Lung microvascular endothelial cell (primary cell): ENCODE data around the gene CT45A9. TPM values are rescaled to one million over a fixed set of nuclear protein-coding genes. Genes with fewer than 3 reads are reported as not detected.
"Not testable (repeated sequence)": the region's sequence is repeated elsewhere in the genome, so short reads cannot be mapped to it uniquely, and the experiment has no call there.

Experiments
- DNase-seq, 2 donors: peaks; one replicate each; pipeline versions ENCODE4 v3.0.0 to v3.0.0-alpha.2; 2010; ENCODE audit warnings: low read depth in 2 of 2
- total RNA-seq: library from RNA; depleted of rRNA; stranded (reverse); fragments of >200 nt; gene quantifications from 2 replicates; pipeline ENCODE4 v1.2.1, GENCODE V29; 2014

Gene CT45A9
- total RNA-seq = not detected in 2 replicates

GRCh38 chrX:135871712-135872111 is at the start of gene CT45A9:
TSS of gene CT45A9 (minus strand) at chrX:135871812. CDS start at chrX:135868061, 3,751 bp downstream.
- DNase-seq = not testable (repeated sequence)

- DNase-seq = not testable (repeated sequence)
Measured at GRCh38 chrX:135920516-135920915, 48.9 kb upstream of the CT45A9 start.

DNA sequence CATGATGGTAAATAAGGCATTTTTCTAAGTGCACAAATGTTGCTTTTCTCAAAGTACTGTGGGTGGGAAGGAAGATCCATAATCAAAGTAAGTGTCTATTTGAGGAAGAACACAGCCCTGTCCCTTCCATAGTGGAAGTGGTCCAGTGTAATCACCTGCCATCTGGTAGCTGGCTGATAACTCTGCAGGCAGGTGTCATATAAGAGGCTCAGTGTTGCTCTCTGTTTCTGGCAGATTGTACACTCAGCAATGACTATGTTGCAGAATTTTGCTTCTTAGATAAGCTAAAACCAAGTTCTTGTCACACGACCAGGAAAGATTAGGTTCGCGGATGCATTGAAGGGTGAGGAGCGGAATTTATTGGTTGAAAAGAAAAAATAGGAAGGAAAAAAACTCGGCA is 42.8 kb upstream of the CT45A9 start:
- DNase-seq = no peak

- no peak for DNase-seq
Measured at GRCh38 chrX:135910251-135910650, 38.6 kb upstream of the CT45A9 start.

DNA sequence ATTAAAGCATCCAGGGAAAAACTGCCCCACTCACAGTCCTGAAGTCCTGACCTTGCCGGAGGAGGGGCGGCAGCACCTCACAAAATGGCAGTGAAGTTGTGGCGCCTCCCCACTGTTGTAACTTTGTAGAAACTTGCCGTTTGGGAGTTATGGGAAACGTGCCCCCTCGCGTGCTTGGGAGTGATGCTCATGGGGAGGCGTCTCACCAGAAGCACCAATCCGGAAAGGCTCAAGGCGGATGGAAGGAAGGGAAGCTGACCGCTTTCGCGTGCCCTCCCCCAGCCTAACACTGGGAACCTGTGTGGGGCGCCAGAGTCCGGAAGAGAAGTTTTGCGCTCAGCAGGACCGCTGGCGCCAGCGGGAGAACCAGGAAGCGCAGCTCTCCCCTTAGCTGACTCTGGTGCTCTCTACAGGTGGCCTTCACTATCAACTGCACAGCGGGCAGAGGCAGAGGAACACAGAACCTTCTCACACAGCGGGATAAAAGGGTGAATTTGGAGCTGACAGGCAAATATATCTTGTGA is 21.7 kb upstream of the CT45A9 start, which contains the start of the genes CT45A10 and SAGE1:
Gene CT45A10 (minus strand): TSS at position 151 of the 524 bp plus-strand sequence. CDS start 8,100 bp downstream, outside the sequence.
Gene SAGE1 (plus strand): TSS at position 423 of the 524 bp plus-strand sequence. CDS start 2,527 bp downstream, outside the sequence.
- no peak for DNase-seq

DNA sequence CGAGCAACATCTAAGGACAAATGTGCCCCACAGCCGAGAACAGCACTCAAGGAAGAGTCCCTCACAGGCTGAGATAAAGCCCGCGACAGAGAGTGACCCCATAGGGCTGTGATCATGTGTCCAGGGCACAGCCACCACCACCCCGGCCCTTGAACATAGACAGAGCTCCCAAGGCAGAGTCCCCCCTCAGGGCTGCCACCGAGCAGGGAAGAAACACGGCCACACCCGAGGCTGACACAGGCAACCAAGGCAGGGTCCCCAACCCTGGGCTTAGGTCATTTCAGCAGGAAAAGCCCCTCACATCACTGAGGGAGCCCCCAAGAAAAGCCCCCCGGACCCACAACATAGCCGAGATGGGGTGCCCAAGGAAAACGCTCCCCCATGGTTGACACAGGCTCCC is 21.2 kb upstream of the CT45A9 start:
- no peak for DNase-seq

GRCh38 chrX:135890087-135890585 is 18.5 kb upstream of the CT45A9 start:
- no peak for DNase-seq

- not testable (repeated sequence) for DNase-seq
Measured at GRCh38 chrX:135888976-135889375, 17.4 kb upstream of the CT45A9 start.

GRCh38 chrX:135888230-135888629 is 16.6 kb upstream of the CT45A9 start:
- not testable (repeated sequence) for DNase-seq

DNA sequence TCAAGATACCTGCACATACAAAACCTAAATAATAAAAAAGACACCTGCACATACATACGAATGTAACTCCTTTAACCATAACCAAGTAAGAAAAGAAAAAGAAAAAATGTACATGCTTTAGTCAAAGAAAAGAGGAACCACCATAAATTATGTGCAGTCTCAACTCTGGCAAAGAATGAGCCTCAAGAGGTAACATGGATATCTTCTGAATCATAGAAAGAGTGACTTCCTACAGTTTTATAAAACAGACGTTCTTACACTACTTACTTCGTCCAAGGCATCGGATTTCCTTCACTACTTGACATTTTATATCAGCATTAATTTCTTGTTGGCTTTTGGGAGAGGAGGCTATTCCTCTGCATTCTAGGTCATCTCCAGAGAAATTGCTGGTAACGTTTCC is 11.1 kb upstream of the CT45A9 start:
- not testable (repeated sequence) for DNase-seq

DNA sequence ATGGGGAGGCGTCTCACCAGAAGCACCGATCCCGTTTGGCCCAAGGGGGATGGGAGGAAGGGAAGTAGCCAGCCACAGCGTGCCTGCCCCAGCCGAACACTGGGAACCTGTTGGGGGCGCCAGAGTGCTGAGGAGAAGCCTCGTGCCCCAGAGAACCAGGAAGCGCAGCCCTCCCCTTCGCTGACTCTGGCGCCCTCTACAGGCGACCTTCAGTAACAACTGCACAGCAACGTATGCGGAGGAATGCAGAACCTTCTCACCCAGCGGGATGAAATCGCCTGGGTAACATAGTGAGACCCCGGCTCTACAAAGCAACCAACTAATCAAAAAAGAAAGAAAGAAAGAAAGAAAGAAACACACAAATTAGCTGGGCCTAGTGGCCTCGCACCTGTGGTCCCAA is 17.2 kb downstream of the CT45A9 start, which contains the start of gene CT45A8:
Gene CT45A8 (minus strand): TSS at position 101 of the 400 bp plus-strand sequence. CDS start 3,755 bp downstream, outside the sequence.
- not testable (repeated sequence) for DNase-seq

DNA sequence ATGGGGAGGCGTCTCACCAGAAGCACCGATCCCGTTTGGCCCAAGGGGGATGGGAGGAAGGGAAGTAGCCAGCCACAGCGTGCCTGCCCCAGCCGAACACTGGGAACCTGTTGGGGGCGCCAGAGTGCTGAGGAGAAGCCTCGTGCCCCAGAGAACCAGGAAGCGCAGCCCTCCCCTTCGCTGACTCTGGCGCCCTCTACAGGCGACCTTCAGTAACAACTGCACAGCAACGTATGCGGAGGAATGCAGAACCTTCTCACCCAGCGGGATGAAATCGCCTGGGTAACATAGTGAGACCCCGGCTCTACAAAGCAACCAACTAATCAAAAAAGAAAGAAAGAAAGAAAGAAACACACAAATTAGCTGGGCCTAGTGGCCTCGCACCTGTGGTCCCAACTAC is 34.4 kb downstream of the CT45A9 start, which contains the start of gene CT45A7:
Gene CT45A7 (minus strand): TSS at position 101 of the 400 bp plus-strand sequence. CDS start 3,747 bp downstream, outside the sequence.
- DNase-seq = not testable (repeated sequence)

DNA sequence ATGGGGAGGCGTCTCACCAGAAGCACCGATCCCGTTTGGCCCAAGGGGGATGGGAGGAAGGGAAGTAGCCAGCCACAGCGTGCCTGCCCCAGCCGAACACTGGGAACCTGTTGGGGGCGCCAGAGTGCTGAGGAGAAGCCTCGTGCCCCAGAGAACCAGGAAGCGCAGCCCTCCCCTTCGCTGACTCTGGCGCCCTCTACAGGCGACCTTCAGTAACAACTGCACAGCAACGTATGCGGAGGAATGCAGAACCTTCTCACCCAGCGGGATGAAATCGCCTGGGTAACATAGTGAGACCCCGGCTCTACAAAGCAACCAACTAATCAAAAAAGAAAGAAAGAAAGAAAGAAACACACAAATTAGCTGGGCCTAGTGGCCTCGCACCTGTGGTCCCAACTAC is 51.7 kb downstream of the CT45A9 start, which contains the start of gene CT45A2:
Gene CT45A2 (minus strand): TSS at position 101 of the 400 bp plus-strand sequence. CDS start 3,747 bp downstream, outside the sequence.
- not testable (repeated sequence) for DNase-seq

Other genes starting within 250 kb of the CT45A9 start
- gene CT45A1, start 158.2 kb downstream of the CT45A9 start, total RNA-seq = not detected in 2 replicates
- gene CT45A3, start 103.6 kb downstream of the CT45A9 start, total RNA-seq = not detected in 2 replicates
- not detected in 2 replicates for gene CT45A5, start 86.3 kb downstream of the CT45A9 start, total RNA-seq
- not detected in 2 replicates for gene CT45A6, start 69.0 kb downstream of the CT45A9 start, total RNA-seq
- not detected in 2 replicates for gene CT45A2, start 51.8 kb downstream of the CT45A9 start, total RNA-seq
- not detected in 2 replicates for gene CT45A7, start 34.5 kb downstream of the CT45A9 start, total RNA-seq
- gene CT45A8, start 17.3 kb downstream of the CT45A9 start, total RNA-seq = not detected in 2 replicates
- not detected in 2 replicates for gene CT45A10, start 21.6 kb upstream of the CT45A9 start, total RNA-seq
- not detected in 2 replicates for gene SAGE1, start 21.9 kb upstream of the CT45A9 start, total RNA-seq
- 4.6 and 6.2 TPM in 2 replicates for gene MMGT1, start 102.2 kb upstream of the CT45A9 start, total RNA-seq
- 12.9 and 14.5 TPM in 2 replicates for gene SLC9A6, start 113.6 kb upstream of the CT45A9 start, total RNA-seq